Cardiac muscle cell (in vitro differentiated cells and primary cell): Measurements from ENCODE around the gene MAPT. TPM values are rescaled to one million over a fixed set of nuclear protein-coding genes. Genes with fewer than 3 reads are reported as not detected.

Experiments
- DNase-seq, 2 donors: peaks; one replicate each; pipeline versions ENCODE4 v3.0.0 to v3.0.0-alpha.2; 2010 to 2017; ENCODE audit warnings: low read depth in 1 of 2, low spot score in 1 of 2
- H3K27ac ChIP-seq: fragments of 200-600 bp; sonication (generic); 2 replicates; pipeline ENCODE4 v1.5.1; 2016
- H3K27me3 ChIP-seq: fragments of 200-600 bp; sonication (generic); 2 replicates; pipeline ENCODE4 v1.6.0; 2016; ENCODE audit warnings: control low read depth
- H3K36me3 ChIP-seq: fragments of 200-600 bp; sonication (generic); 2 replicates; pipeline ENCODE4 v1.5.1; 2016; ENCODE audit warnings: control low read depth
- H3K4me1 ChIP-seq: fragments of 200-600 bp; sonication (generic); 2 replicates; pipeline ENCODE4 v1.8.1; 2017; ENCODE audit warnings: low read depth, mild to moderate bottlenecking, mixed run types
- H3K4me3 ChIP-seq: fragments of 200-600 bp; sonication (generic); 2 replicates; pipeline ENCODE4 v1.5.1; 2016; ENCODE audit warnings: mild to moderate bottlenecking
- H3K9me3 ChIP-seq: fragments of 200-600 bp; sonication (generic); 2 replicates; pipeline ENCODE4 v1.5.1; 2017; ENCODE audit warnings: low read depth, mild to moderate bottlenecking, control low read depth
- CTCF ChIP-seq: IDR thresholded peaks from 2 replicates; pipeline ENCODE4 v1.5.1; 2012; ENCODE audit warnings: low read depth, mild to moderate bottlenecking, low read length
- polyA plus RNA-seq: library from polyadenylated mRNA; unstranded; fragments of >200 nt; fragmentation: Nextera tagmentation; extraction: Ambion mirVana; gene quantifications from 2 replicates; pipeline ENCODE4 v1.2.1, GENCODE V29; 2016
- total RNA-seq: library from RNA; depleted of rRNA; stranded (reverse); fragments of >200 nt; gene quantifications from 2 replicates; pipeline ENCODE4 v1.2.3, GENCODE V29; 2016

Gene MAPT
- total and polyA plus RNA-seq, 2 experiments from 2014 or later = 1.3 to 1.9 TPM

GRCh38 chr17:45850468-45850867 is 43.9 kb upstream of the MAPT start:
- Histone ChIP-seq H3K27ac (no peak overlapping the region), H3K27me3 (no peaks in the 10 kb centered on the region), H3K36me3 (no peaks in the 10 kb centered on the region), H3K9me3 (no peaks in the 10 kb centered on the region), H3K4me3 (no peak overlapping the region), H3K4me1 (no peaks in the 10 kb centered on the region)
- no peak for TF ChIP-seq CTCF
- DNase-seq = no peak

- no peaks in the 10 kb centered on the region for H3K36me3 ChIP-seq
These were observed 43.3 kb upstream of the MAPT start for GRCh38 chr17:45851022-45851421.

GRCh38 chr17:45851464-45851863 is 42.9 kb upstream of the MAPT start:
- H3K4me1 ChIP-seq = no peaks in the 10 kb centered on the region
- DNase-seq = no peak

More at GRCh38 chr17:45851022-45851421, 43.3 kb upstream of the MAPT start:
- Histone ChIP-seq H3K9me3 (no peaks in the 10 kb centered on the region), H3K27ac (no peak overlapping the region), H3K27me3 (no peaks in the 10 kb centered on the region), H3K4me3 (no peak overlapping the region), H3K4me1 (no peaks in the 10 kb centered on the region)
- TF ChIP-seq CTCF = no peak
- no peak for DNase-seq

GRCh38 chr17:45851873-45852272 is 42.5 kb upstream of the MAPT start:
- H3K27me3 ChIP-seq = no peaks in the 10 kb centered on the region
- H3K9me3 ChIP-seq = no peaks in the 10 kb centered on the region
- H3K36me3 ChIP-seq = no peaks in the 10 kb centered on the region
- TF ChIP-seq CTCF = no peak
- no peaks in the 10 kb centered on the region for H3K4me1 ChIP-seq
- no peak for DNase-seq
- no peak overlapping the region for H3K27ac ChIP-seq
- no peak overlapping the region for H3K4me3 ChIP-seq

More at GRCh38 chr17:45851464-45851863, 42.9 kb upstream of the MAPT start:
- H3K36me3 ChIP-seq = no peaks in the 10 kb centered on the region
- H3K9me3 ChIP-seq = no peaks in the 10 kb centered on the region
- TF ChIP-seq CTCF = no peak
- H3K27me3 ChIP-seq = no peaks in the 10 kb centered on the region
- H3K27ac ChIP-seq = no peak overlapping the region
- H3K4me3 ChIP-seq = no peak overlapping the region

- DNase-seq = peak; percentile 69 to 78
- peak; percentile 92 for TF ChIP-seq CTCF
- H3K9me3 ChIP-seq = no peaks in the 10 kb centered on the region
- no peak overlapping the region for H3K4me3 ChIP-seq
- H3K27ac ChIP-seq = no peak overlapping the region
- no peaks in the 10 kb centered on the region for H3K36me3 ChIP-seq
- H3K27me3 ChIP-seq = no peaks in the 10 kb centered on the region
- H3K4me1 ChIP-seq = no peaks in the 10 kb centered on the region
These were observed 41.6 kb upstream of the MAPT start for GRCh38 chr17:45852535-45853297.
